ENCODE data around the gene KDM6A. TPM values are rescaled to one million over a fixed set of nuclear protein-coding genes. Genes with fewer than 3 reads are reported as not detected.

The KDM6A gene
- total and polyA plus RNA-seq, 2 donors (not counting 1 experiment from before 2014, with no cell fraction given), result 13.8 to 28.4 TPM

DNA sequence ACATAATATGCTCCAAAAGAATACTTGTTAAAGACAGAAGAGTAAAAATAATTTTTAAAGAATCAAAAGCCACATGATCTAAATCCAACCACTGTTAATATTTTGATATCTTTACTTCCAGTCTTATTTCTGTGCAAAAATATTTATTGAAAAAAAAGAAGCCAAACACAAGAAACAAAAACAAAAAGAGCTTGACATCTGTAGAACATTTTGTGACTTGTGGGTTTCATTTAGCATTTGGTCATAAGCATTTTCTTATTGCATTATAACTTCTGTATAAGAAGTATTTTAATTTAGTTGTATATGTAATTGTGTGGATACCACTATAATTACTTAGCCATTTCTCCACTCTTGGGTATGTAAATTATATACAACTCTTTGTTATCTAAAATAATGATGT is 264.5 kb downstream of the KDM6A start:
- no peaks in the 10 kb centered on the region for H3K27me3 ChIP-seq (ENCODE audit: control insufficient read depth, insufficient read depth, low read length)
- no peak for TF ChIP-seq CTCF (conservative IDR thresholded peaks at IDR 0.05 in 1 of 2, IDR thresholded peaks at IDR 0.05 in 1 of 2; ENCODE audit: low read depth in 1 of 2, low read length in 2 of 2)
- no peak for TF ChIP-seq EZH2 (IDR thresholded peaks at IDR 0.05; ENCODE audit: low read length, missing control alignments)
- no peak for DNase-seq (ENCODE audit: low read depth in 2 of 2)

GRCh38 chrX:45138525-45138924 is 265.5 kb downstream of the KDM6A start:
- Histone ChIP-seq H3K4me1 (ENCODE audit: control insufficient read depth, extremely low read depth, insufficient read depth, low read length) (no peaks in the 10 kb centered on the region), H3K4me2 (ENCODE audit: extremely low read depth, insufficient read depth, low read length) (no peak overlapping the region), H3K27ac (ENCODE audit: insufficient read depth, low read length) (no peak overlapping the region), H4K20me1 (ENCODE audit: control insufficient read depth, extremely low read depth, insufficient read depth, low read length) (no peaks in the 10 kb centered on the region), H2AFZ (ENCODE audit: low read length) (no peak overlapping the region), H3K27me3 (ENCODE audit: control insufficient read depth, insufficient read depth, low read length) (no peaks in the 10 kb centered on the region), H3K9ac (ENCODE audit: insufficient read depth, low read length) (no peak overlapping the region), H3K9me3 (ENCODE audit: control insufficient read depth, insufficient read depth, low read depth, low read length) (no peaks in the 10 kb centered on the region), H3K79me2 (ENCODE audit: control insufficient read depth, insufficient read depth, low read length) (no peaks in the 10 kb centered on the region), H3K4me3 (replicated peaks in 1 of 4; ENCODE audit: control extremely low read depth in 1 of 4, insufficient read depth in 1 of 4, low read depth in 3 of 4, low read length in 4 of 4) (no peak overlapping the region), H3K36me3 (ENCODE audit: control insufficient read depth, insufficient read depth, low read length) (no peaks in the 10 kb centered on the region)
- no peak for TF ChIP-seq EZH2 (IDR thresholded peaks at IDR 0.05; ENCODE audit: low read length, missing control alignments)
- TF ChIP-seq CTCF (conservative IDR thresholded peaks at IDR 0.05 in 1 of 2, IDR thresholded peaks at IDR 0.05 in 1 of 2; ENCODE audit: low read depth in 1 of 2, low read length in 2 of 2), result no peak
- DNase-seq (ENCODE audit: low read depth in 2 of 2), result no peak

More for the DNA sequence above, 264.5 kb downstream of the KDM6A start:
- H3K4me2 ChIP-seq (ENCODE audit: extremely low read depth, insufficient read depth, low read length), result no peak overlapping the region
- no peak overlapping the region for H3K9ac ChIP-seq (ENCODE audit: insufficient read depth, low read length)
- H2AFZ ChIP-seq (ENCODE audit: low read length), result no peak overlapping the region
- H4K20me1 ChIP-seq (ENCODE audit: control insufficient read depth, extremely low read depth, insufficient read depth, low read length), result no peaks in the 10 kb centered on the region
- no peaks in the 10 kb centered on the region for H3K4me1 ChIP-seq (ENCODE audit: control insufficient read depth, extremely low read depth, insufficient read depth, low read length)
- H3K79me2 ChIP-seq (ENCODE audit: control insufficient read depth, insufficient read depth, low read length), result no peaks in the 10 kb centered on the region
- H3K27ac ChIP-seq (ENCODE audit: insufficient read depth, low read length), result no peak overlapping the region
- H3K4me3 ChIP-seq (replicated peaks in 1 of 4; ENCODE audit: control extremely low read depth in 1 of 4, insufficient read depth in 1 of 4, low read depth in 3 of 4, low read length in 4 of 4), result no peak overlapping the region
- no peaks in the 10 kb centered on the region for H3K9me3 ChIP-seq (ENCODE audit: control insufficient read depth, insufficient read depth, low read depth, low read length)
- no peaks in the 10 kb centered on the region for H3K36me3 ChIP-seq (ENCODE audit: control insufficient read depth, insufficient read depth, low read length)

- DNase-seq (ENCODE audit: low read depth in 2 of 2), result no peak
- Histone ChIP-seq H3K79me2 (ENCODE audit: control insufficient read depth, insufficient read depth, low read length) (no peaks in the 10 kb centered on the region), H3K27ac (ENCODE audit: insufficient read depth, low read length) (no peak overlapping the region), H3K4me1 (ENCODE audit: control insufficient read depth, extremely low read depth, insufficient read depth, low read length) (no peaks in the 10 kb centered on the region), H3K36me3 (ENCODE audit: control insufficient read depth, insufficient read depth, low read length) (no peaks in the 10 kb centered on the region), H3K27me3 (ENCODE audit: control insufficient read depth, insufficient read depth, low read length) (no peaks in the 10 kb centered on the region), H3K4me2 (ENCODE audit: extremely low read depth, insufficient read depth, low read length) (no peak overlapping the region), H4K20me1 (ENCODE audit: control insufficient read depth, extremely low read depth, insufficient read depth, low read length) (no peaks in the 10 kb centered on the region), H2AFZ (ENCODE audit: low read length) (no peak overlapping the region), H3K9ac (ENCODE audit: insufficient read depth, low read length) (no peak overlapping the region), H3K4me3 (replicated peaks in 1 of 4; ENCODE audit: control extremely low read depth in 1 of 4, insufficient read depth in 1 of 4, low read depth in 3 of 4, low read length in 4 of 4) (no peak overlapping the region), H3K9me3 (ENCODE audit: control insufficient read depth, insufficient read depth, low read depth, low read length) (no peaks in the 10 kb centered on the region)
- TF ChIP-seq CTCF (conservative IDR thresholded peaks at IDR 0.05 in 1 of 2, IDR thresholded peaks at IDR 0.05 in 1 of 2; ENCODE audit: low read depth in 1 of 2, low read length in 2 of 2), result no peak
- no peak for TF ChIP-seq EZH2 (IDR thresholded peaks at IDR 0.05; ENCODE audit: low read length, missing control alignments)
Observed at GRCh38 chrX:45140812-45141211, 267.8 kb downstream of the KDM6A start.
